Activated CD8-positive, alpha-beta T cell treated with anti-CD3 and anti-CD28 coated beads, Interleukin-2, amount 10 ng/mL, durations not matched to agents 7 days and 5 days (primary cell): ENCODE results near the gene EDN2. TPM values are rescaled to one million over a fixed set of nuclear protein-coding genes. Genes with fewer than 3 reads are reported as not detected.

Experiments used
- ATAC-seq: fragments of 150-1000 bp; cut with Tn5 transposase; one replicate; pipeline ENCODE4 v1.10.0; 2021; ENCODE audit warnings: moderate library complexity
- CTCF ChIA-PET: fragments of 350-600 bp; sonication (Branson Sonifier 250); formaldehyde crosslinking; loops from one replicate; lab custom pipeline; 2021; ENCODE audit warnings: antibody characterized with exemption; lab: Charles Lee
- POLR2A ChIA-PET: fragments of 350-600 bp; sonication (Branson Sonifier 250); formaldehyde crosslinking; loops from one replicate; lab custom pipeline; 2021; ENCODE audit warnings: antibody characterized with exemption; lab: Charles Lee
- DNase-seq: peaks from one replicate; pipeline ENCODE4 v3.0.0-alpha.2; 2020
- H3K27ac Mint-ChIP-seq: one replicate; pipeline ENCODE4 v1.8.0; 2021; ENCODE audit warnings: mild to moderate bottlenecking, mixed read lengths
- H3K27me3 Mint-ChIP-seq: one replicate; pipeline ENCODE4 v1.8.0; 2021; ENCODE audit warnings: low read depth, mixed read lengths
- H3K36me3 Mint-ChIP-seq: one replicate; pipeline ENCODE4 v1.8.0; 2021; ENCODE audit warnings: low read depth, mixed read lengths
- H3K4me1 Mint-ChIP-seq: one replicate; pipeline ENCODE4 v1.8.0; 2021; ENCODE audit warnings: low read depth, mixed read lengths
- H3K4me3 Mint-ChIP-seq: one replicate; pipeline ENCODE4 v1.8.0; 2021; ENCODE audit warnings: mild to moderate bottlenecking, mixed read lengths
- H3K9me3 Mint-ChIP-seq: one replicate; pipeline ENCODE4 v1.8.0; 2022; ENCODE audit warnings: mixed read lengths; ENCODE audit not compliant: insufficient read depth
- total RNA-seq, 2 experiments: library from RNA; stranded (reverse); gene quantifications; one replicate each; pipeline ENCODE4 v1.2.3, GENCODE V29; 2021

EDN2 gene
- total RNA-seq, 2 experiments from 2014 or later, result not detected

DNA sequence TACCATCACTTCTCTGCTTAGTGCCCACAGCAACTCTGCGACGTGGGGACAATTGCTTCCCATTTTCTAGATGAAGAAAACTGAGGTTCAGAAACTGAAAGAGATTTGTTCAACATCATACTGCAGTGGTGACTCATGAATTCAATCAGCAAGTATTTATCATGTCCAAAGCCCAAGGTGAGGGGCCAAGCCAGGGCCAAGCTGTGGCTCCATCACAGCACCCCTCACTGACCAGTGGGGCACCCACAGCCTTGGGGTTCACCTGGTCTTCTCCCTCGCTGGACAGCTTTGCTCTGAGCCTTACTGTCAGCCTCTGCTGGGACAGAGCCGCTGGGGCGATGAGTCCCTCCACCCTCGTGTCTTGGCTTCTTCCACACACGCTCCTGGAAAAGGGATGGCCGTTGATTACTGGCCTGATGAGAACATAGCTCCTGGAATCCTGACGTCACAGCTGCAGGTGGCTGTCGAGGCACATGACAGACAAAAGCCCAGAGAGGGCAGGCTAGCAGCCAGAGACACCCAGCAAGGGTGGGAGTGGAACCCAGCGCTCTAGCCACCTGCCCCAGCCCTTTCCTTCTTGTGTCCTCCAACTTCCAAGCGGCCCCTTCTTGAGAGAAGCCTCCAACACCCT lies 6.2 kb downstream of the EDN2 start:
- no peak for ATAC-seq
- Mint-ChIP-seq H3K4me3 (no peak overlapping the region), H3K27me3 (no peaks in the 10 kb centered on the region), H3K27ac (no peak overlapping the region), H3K9me3 (no peaks in the 10 kb centered on the region), H3K36me3 (no peaks in the 10 kb centered on the region), H3K4me1 (peaks cover 3% of the 10 kb centered on the region)
- no peak for DNase-seq
- CTCF ChIA-PET, result interaction anchor here (3.3 kb wide), 1 partner anchor 14 kb away, joined by 12 read pairs; no protein-coding TSS in a partner anchor
- POLR2A ChIA-PET, result no interaction called here

DNA sequence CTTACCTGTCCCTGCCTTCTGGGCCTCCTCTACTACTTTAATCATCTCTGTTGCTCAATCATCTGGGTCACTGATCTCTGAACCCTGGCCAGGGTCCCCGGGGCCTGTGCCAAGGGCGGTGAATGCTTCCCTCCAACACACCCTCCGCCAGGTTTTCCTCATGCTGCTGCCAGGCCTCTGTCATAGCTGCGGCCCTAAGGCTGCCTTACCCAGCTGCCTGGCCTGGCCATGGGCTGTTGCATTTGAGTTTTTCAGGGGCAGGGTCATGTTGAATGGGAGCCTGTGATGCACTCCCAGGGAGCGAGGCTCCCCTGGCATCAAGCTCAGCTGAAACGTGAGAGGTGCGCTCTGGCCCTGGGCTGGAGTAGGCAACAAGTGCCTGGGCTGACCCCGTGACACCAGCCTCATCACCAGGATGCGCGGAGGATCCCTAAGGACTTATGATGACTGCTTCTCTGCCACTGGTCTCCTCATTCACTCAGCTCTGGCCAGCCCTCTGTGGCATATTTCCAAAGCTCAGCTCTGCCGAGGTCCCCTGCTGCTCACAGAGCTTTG lies 7.6 kb downstream of the EDN2 start:
- CTCF ChIA-PET, result interaction anchor here (1.7 kb wide), 1 partner anchor 15 kb away, joined by 5 read pairs; no protein-coding TSS in a partner anchor
- H3K27me3 Mint-ChIP-seq, result no peaks in the 10 kb centered on the region

DNA sequence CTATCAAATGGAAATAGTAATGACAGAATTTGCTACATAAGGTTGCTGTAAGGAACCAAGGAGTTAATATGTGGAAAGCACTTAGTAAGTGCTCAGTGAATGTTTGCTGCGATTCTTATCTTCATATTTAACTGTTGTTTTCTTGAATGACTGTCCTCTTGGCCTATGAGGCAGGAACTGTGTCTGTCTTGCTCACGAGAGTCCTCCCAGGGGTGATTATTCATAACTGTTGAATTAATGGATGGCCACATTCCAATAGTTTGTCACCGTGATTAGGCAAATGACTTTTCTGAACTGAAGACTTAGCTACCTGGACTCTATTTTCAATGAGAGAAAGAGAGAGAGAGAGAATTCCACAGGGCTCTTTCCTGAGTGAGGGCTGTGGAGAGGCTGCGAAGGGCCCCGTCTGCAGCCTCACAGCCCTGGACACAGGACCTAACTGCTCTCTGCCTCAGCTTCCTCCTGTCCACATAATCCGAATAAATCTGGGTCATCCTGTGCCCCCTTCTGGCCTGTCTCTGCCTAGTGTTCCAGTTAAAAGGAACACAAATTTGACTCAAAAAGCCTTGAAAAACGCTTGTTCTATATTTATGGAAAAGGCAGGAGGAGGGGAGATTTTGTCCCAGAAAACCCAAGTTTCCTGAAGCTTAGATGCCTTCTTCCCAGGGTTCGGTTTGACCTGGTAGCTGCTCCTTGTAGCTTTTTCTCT lies 8.5 kb downstream of the EDN2 start:
- H3K36me3 Mint-ChIP-seq, result no peaks in the 10 kb centered on the region
- no peaks in the 10 kb centered on the region for H3K27me3 Mint-ChIP-seq
- no peaks in the 10 kb centered on the region for H3K9me3 Mint-ChIP-seq
- no peaks in the 10 kb centered on the region for H3K4me1 Mint-ChIP-seq
- POLR2A ChIA-PET, result no interaction called here
- H3K4me3 Mint-ChIP-seq, result no peak overlapping the region
- CTCF ChIA-PET, result interaction anchor here (1.7 kb wide), 1 partner anchor 16 kb away, joined by 5 read pairs; no protein-coding TSS in a partner anchor
- H3K27ac Mint-ChIP-seq, result no peak overlapping the region
- DNase-seq (no peak), ATAC-seq (no peak)

More for the DNA sequence above, 7.6 kb downstream of the EDN2 start:
- H3K27ac Mint-ChIP-seq, result no peak overlapping the region
- no peaks in the 10 kb centered on the region for H3K9me3 Mint-ChIP-seq
- H3K4me3 Mint-ChIP-seq, result no peak overlapping the region
- ATAC-seq (no peak), DNase-seq (no peak)
- H3K36me3 Mint-ChIP-seq, result no peaks in the 10 kb centered on the region
- no peaks in the 10 kb centered on the region for H3K4me1 Mint-ChIP-seq
- POLR2A ChIA-PET, result no interaction called here

DNA sequence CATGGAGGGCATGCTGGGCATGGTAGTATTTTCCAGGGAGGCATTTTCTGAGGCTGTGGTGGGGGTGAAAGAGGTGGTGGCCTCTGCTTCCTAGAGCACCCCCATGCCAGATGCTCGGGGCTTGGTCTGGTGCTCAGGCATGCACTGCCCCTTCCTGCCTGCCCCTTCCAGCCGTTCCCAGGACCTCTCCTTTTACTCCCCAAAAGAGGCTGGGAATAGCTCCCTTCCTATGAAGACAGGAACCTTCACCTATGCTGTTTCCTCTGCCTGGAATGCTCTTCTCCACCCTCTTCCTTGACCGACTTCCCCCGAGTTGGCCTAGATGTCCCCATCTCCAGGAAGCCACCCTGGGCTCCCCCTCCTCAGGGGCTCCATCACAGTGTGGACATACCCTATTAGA lies 9.1 kb downstream of the EDN2 start:
- no peak overlapping the region for H3K27ac Mint-ChIP-seq
- DNase-seq, result no peak
- CTCF ChIA-PET, result interaction anchor here (1.7 kb wide), 1 partner anchor 17 kb away, joined by 5 read pairs; no protein-coding TSS in a partner anchor
- no peak for ATAC-seq
- POLR2A ChIA-PET, result no interaction called here
- H3K36me3 Mint-ChIP-seq, result no peaks in the 10 kb centered on the region
- H3K4me3 Mint-ChIP-seq, result no peak overlapping the region
- H3K4me1 Mint-ChIP-seq, result no peaks in the 10 kb centered on the region
- H3K27me3 Mint-ChIP-seq, result no peaks in the 10 kb centered on the region
- H3K9me3 Mint-ChIP-seq, result no peaks in the 10 kb centered on the region

DNA sequence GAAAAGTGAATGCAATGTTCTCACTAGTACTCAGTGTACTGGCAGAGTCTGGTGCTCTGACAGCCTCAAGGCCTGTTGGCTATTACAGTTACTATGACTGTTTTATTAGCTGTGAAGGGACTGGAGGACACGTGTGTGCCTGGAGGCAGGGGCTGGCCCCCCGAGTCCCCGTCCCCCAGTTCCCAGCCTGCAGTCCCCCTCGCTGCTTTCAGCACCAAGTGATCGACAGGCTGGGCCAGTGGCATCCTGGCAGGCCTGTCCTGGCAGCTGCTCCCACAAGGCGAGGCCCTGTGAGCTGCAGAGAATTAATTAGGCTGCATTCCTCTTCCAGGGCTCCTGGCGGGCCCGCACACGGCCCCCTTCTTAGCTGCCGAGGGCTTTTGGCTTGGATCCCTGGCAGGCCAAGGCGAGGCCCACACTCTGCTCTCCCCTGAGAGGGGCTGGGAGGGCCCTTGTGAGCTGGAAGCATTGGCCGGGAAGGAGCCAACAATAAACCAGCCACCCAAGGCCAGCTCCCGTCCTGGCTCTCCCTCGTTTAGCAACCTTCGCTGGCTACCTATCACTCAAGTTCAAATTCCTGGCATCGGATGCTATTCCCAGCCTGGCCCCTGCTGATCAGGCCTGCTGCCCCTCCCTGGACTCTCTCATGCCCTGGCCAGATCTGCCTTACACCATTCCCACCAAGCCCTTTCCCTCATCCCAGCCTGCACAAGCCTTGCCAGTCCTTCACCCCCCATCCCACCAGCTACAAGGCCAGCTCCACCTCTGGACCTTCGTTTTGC lies 9.8 kb downstream of the EDN2 start:
- H3K4me1 Mint-ChIP-seq, result no peaks in the 10 kb centered on the region
- H3K4me3 Mint-ChIP-seq, result no peak overlapping the region
- H3K27ac Mint-ChIP-seq, result no peak overlapping the region
- ATAC-seq, result no peak
- no peaks in the 10 kb centered on the region for H3K27me3 Mint-ChIP-seq
- ChIA-PET CTCF (interaction anchor here (1.6 kb wide), 1 partner anchor 18 kb away, joined by 3 read pairs; no protein-coding TSS in a partner anchor), POLR2A (no interaction called here)
- DNase-seq, result no peak
- no peaks in the 10 kb centered on the region for H3K36me3 Mint-ChIP-seq
- H3K9me3 Mint-ChIP-seq, result no peaks in the 10 kb centered on the region

DNA sequence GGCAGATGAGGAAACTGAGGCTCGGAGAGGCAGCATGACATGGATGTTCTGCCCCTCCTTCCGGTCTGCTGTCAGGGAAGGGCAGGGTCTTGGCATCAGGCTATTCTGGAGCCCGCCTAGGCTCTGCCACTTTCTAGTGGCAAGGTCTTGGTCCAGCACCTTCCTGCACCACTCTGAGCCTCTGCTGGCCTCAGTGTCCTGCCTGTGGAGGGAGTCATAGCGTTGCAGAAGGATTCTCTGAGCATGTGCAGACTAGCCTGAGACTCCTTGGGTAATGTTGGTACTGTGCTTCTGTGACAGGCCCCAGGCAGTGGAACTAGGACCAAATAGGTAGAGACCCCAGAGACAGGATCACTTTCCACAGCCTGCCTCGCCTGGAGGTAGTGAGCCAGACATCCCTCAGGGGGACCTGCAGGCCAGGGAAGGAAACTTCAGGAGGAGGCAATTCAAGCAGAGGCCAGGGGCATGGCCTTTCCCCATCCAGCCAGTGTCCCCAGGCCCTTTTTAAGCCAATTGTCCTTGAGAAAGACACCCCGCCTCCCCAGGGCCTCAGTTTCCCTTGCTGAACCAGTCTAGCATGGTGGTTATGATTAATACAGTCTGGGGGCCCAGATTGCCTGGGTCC lies 10.6 kb downstream of the EDN2 start:
- Mint-ChIP-seq H3K27ac (no peak overlapping the region), H3K36me3 (no peaks in the 10 kb centered on the region), H3K4me1 (no peaks in the 10 kb centered on the region), H3K9me3 (no peaks in the 10 kb centered on the region), H3K27me3 (no peaks in the 10 kb centered on the region), H3K4me3 (no peak overlapping the region)
- DNase-seq (no peak), ATAC-seq (no peak)
- POLR2A ChIA-PET, result no interaction called here
- CTCF ChIA-PET, result interaction anchor here (1.6 kb wide), 1 partner anchor 19 kb away, joined by 3 read pairs; no protein-coding TSS in a partner anchor

DNA sequence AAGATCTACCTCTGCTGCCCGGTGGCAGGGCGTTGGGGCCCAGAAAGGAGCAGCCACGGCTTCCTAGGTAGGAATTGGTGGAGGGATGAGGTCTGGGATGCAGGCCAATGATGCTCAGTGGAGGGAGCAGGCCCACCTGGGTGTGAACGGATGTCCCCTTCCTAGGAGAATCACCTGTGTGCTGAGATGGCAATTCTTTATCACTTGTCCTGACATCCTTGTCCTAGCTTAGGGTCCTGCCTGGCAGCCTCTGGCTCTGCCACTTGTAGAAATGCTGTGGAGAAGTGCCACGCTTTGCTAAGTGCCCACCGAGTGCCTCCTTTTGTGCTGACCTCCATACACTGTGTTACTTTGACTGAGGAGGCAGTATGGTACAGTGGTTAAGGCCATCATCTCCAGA lies 12.8 kb downstream of the EDN2 start:
- H3K4me3 Mint-ChIP-seq, result no peak overlapping the region
- no peak overlapping the region for H3K27ac Mint-ChIP-seq
- no peaks in the 10 kb centered on the region for H3K27me3 Mint-ChIP-seq
- no peaks in the 10 kb centered on the region for H3K36me3 Mint-ChIP-seq
- ChIA-PET POLR2A (no interaction called here), CTCF (no interaction called here)
- no peak for DNase-seq
- no peaks in the 10 kb centered on the region for H3K4me1 Mint-ChIP-seq
- no peaks in the 10 kb centered on the region for H3K9me3 Mint-ChIP-seq
- no peak for ATAC-seq

DNA sequence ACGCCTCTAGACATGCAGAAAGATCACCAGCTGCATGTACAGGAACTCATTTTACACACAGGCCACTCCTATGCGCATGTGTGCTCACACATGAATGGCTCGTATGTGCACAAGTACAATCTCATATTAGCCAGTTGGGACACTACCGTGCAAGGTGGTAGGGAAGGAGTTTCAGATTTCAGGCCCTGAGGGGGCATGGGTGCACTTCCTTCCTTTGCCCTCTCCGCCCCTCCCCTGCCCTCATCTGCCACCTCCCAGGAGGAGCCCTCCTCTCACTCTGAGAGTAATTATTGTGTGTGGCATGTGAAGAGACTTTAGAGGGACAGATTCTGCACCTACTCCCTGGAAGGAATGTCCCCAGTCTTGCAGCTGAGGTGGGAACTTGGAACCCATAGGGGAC lies 14.8 kb downstream of the EDN2 start:
- ATAC-seq (no peak), DNase-seq (no peak)
- ChIA-PET CTCF (no interaction called here), POLR2A (no interaction called here)
- Mint-ChIP-seq H3K27ac (no peak overlapping the region), H3K9me3 (no peaks in the 10 kb centered on the region), H3K27me3 (no peaks in the 10 kb centered on the region), H3K4me1 (no peaks in the 10 kb centered on the region), H3K4me3 (no peak overlapping the region), H3K36me3 (no peaks in the 10 kb centered on the region)

DNA sequence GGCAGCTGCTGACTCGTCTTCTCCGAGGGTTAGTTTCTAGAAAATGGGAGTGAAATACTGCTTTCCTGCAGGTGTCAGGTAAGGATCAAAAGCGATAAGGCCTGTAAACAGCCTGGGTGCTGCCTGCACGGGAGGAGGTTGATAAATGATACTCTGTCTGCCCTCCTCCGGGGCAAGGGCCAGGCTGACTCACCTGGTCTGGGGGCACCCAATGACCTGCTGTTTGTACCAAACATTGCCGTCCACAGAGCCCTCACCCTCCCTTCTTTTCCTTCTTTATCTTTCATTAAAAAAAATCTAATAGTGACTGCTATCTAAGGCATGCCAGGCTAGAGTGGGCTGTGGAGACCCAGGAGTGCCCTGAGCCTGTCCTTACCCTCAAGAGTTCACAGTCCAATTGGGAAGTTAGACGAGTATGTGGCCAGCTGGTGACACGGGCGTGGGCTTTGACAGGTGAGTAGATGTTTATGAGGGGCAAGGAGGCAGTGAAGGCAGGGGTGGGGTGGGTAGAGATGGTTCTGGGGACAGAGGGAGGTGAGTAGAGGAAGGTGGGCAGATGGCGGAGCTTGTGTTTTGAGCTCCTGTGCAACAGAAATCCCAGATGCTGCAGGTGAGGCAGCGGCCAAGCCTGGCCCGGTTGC lies 16.2 kb downstream of the EDN2 start:
- no peak overlapping the region for H3K4me3 Mint-ChIP-seq
- ATAC-seq, result no peak
- DNase-seq, result no peak
- no peaks in the 10 kb centered on the region for H3K9me3 Mint-ChIP-seq
- H3K27me3 Mint-ChIP-seq, result no peaks in the 10 kb centered on the region
- H3K4me1 Mint-ChIP-seq, result no peaks in the 10 kb centered on the region
- H3K27ac Mint-ChIP-seq, result no peak overlapping the region
- ChIA-PET POLR2A (no interaction called here), CTCF (no interaction called here)
- H3K36me3 Mint-ChIP-seq, result no peaks in the 10 kb centered on the region

DNA sequence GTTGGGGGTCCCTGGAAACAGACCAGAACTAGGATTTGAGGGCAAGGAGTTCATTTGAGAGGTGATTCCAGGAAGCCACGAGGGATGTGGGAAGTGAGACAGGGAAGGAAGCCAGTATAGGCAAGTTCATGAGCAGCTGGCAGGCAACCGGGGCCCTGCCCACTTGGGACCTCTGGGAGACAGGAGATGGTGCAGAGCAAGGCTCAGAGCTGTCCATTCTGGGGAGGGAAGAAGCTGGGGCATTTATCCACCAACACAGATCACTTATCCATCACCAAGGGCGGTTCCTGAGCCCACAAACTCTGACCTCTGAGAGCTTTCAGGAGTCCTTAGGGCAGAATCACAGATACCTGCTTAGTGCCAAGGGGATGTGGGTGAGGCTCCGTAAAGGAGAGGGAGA lies 16.8 kb downstream of the EDN2 start:
- no peaks in the 10 kb centered on the region for H3K9me3 Mint-ChIP-seq
- H3K4me1 Mint-ChIP-seq, result no peaks in the 10 kb centered on the region
- no peak overlapping the region for H3K27ac Mint-ChIP-seq
- ChIA-PET POLR2A (no interaction called here), CTCF (no interaction called here)
- DNase-seq (no peak), ATAC-seq (no peak)
- H3K27me3 Mint-ChIP-seq, result no peaks in the 10 kb centered on the region
- H3K4me3 Mint-ChIP-seq, result no peak overlapping the region
- no peaks in the 10 kb centered on the region for H3K36me3 Mint-ChIP-seq

DNA sequence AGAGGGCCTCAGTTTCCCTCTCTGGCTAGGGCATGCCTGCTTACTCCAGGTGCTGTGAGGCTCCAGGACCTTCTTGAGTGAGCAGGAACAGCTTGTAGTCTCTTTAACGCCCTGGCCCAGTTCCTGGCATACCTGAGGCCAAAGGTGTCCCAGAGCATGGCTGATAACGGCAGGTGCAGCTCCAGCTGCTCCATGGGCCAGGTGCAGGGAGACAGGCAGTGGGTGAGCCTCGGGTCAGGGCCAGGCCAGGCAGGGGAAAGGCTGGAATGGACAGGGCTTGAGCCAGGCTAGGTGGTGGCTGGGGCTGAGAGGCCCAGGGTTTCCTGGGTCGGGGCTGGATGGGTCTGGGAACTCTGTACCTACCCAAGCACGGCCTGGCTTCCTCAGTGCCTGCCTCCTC lies 18.3 kb downstream of the EDN2 start:
- H3K27ac Mint-ChIP-seq, result no peak overlapping the region
- no peaks in the 10 kb centered on the region for H3K27me3 Mint-ChIP-seq
- ATAC-seq (no peak), DNase-seq (no peak)
- CTCF ChIA-PET, result interaction anchor here (0.7 kb wide), 1 partner anchor 18 kb away, joined by 3 read pairs; the partner anchor contains the start of gene EDN2
- no peaks in the 10 kb centered on the region for H3K36me3 Mint-ChIP-seq
- no peaks in the 10 kb centered on the region for H3K9me3 Mint-ChIP-seq
- H3K4me3 Mint-ChIP-seq, result no peak overlapping the region
- POLR2A ChIA-PET, result no interaction called here
- H3K4me1 Mint-ChIP-seq, result no peaks in the 10 kb centered on the region
